GM12891 (cell line): ENCODE results near the gene PCDHA6.
"Not testable (repeated sequence)": the region's sequence is repeated elsewhere in the genome, so short reads cannot be mapped to it uniquely, and the experiment has no call there.

ENCODE experiments used
- POLR2A ChIP-seq: IDR thresholded peaks from 2 replicates; pipeline ENCODE4 v1.6.1; 2011; ENCODE audit warnings: low read depth, low read length, control low read depth
- POLR2AphosphoS5 ChIP-seq: IDR thresholded peaks from 2 replicates; pipeline ENCODE4 v1.6.1; 2011; ENCODE audit warnings: low read depth, low read length, control low read depth
- POU2F2 ChIP-seq: IDR thresholded peaks from 2 replicates; pipeline ENCODE4 v1.6.1; 2011; ENCODE audit warnings: low read depth, mild to moderate bottlenecking, control low read depth, low read length, moderate library complexity
- SPI1 ChIP-seq: IDR thresholded peaks from 2 replicates; pipeline ENCODE4 v1.6.1; 2011; ENCODE audit warnings: low read depth, low read length, control low read depth

- not testable (repeated sequence) for TF ChIP-seq POLR2A, POLR2AphosphoS5, POU2F2, SPI1
Measured at GRCh38 chr5:140802381-140802780, 25.4 kb upstream of the PCDHA6 start.
